G401.6 (cell line): ENCODE results near the gene GPC6.

Experiments used
- FAIRE-seq: peaks from 2 replicates; lab custom pipeline; 2012; peaks lifted over from hg19 to GRCh38; lab: Jason Lieb, UNC

Gene GPC6

DNA sequence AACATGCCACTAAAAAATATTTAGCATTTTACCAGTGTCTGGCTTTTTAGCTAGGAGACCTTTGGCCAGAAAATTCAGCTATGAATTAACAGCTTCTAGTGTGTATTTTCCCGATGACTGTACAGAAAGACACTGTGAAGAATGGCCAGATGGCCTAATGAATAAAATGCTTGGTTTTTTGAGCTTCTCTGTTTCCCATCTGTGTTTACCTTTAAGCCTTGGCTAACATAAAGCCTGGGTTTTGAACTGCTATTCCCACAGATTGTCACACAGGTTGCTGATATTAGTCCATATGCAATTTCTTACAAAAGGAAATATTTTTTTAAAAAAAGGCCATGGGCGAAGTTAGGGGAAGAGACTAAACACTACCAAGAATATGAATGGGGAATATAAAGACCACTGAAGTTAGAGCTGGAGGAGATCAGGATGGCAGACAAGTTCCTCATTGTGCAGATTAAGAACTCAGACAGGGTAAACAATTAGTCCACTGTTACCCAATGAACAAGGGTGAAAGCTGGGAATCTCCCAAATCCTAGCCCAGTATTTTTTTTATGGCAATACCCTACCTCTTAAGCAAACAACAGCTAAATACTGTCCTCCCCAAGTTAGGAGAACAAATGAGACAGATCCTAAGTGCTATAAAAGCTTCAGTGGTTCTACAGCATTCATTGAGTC is 1157.8 kb downstream of the GPC6 start:
- no peak for FAIRE-seq

DNA sequence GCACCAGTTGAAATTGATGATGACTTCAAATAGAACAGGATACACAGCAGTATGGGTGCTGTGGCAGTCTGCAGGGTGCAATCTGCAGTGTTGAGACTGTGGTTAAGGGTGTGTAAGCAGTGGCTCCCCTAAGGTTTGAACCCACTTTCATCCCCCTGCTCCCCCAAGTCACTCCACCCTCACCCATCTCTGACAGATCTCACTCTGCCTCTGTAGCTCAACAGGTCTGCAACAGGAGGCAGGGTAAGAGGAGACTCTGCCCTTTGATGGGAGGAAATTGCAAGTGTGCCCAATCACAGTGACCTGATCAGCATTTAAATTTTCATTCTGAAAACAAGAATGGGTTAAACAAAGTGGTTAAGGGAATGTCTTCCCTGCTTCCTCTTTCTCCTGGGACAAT is 1160.4 kb downstream of the GPC6 start:
- no peak for FAIRE-seq

DNA sequence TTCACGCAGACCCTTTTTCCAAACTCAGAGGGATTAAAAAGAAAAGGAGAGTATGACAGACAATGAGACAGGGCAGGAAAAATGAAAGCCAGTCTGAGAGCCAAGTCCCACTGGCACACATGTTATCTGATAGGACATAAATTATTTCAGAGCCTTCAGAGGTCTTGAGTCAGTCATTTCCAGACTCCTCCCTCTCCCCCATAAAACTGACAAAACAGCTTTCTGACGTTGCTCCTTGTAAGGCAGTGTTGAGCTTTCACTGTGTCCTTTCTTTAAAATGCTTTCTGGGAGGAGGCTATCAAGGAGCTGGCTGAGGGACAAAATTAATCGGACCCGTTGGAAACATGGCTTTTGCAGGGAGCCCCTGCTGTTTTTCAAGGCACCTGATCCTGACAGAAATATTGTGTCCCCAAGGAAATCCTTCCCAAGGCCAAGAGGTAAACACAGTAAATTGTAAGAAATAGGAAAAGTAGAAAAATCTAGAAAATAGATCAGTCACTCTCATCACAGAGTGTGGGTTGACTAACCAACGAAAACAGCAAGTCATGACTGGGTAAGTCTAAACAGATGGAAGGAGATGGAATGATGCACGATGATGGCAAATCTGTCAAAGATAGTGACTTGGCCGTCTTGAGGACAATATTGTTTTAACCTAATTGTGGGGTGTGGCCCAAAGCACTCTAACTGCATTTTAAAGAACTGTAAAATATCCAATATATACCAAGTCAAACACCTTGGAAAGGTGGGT is 1163.2 kb downstream of the GPC6 start:
- no peak for FAIRE-seq

DNA sequence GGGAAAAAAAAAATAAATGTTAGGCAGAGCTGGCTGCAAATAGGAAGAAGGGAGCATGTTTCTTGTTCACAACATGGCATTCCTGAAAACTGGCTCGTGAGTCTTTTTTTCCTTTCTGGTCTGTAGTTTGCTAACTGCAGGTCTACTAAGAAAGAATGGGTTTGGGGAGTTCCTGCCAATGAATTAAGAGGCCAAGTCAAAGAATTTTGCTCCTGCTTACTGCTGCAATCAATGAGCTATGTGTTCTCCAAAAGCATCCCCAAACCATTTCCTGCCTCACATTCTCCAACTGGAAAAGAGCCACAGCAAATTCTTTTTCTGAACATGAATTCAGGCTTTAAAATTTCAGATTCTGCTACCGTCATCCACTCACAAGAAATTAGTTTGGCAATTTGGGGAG is 1164.3 kb downstream of the GPC6 start:
- no peak for FAIRE-seq

DNA sequence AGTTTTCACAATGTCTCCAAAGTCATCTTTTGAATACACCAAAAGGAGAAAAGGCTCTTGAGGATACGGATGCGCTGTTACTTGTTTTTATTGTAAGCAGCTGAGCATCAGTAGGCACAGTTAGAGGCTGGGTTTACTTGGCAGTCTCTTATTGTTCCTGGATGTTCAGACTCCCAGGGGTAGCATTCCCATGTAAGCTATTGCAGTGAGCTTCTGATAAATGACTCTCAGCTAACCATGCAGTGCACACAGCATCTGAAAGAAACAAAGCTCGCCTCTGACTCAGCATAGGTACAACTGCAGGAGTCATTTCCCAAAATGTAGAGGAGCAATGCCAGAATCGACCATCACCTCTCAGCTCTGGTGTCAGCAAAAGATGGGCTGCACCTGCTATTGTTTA is 1168.1 kb downstream of the GPC6 start:
- no peak for FAIRE-seq

DNA sequence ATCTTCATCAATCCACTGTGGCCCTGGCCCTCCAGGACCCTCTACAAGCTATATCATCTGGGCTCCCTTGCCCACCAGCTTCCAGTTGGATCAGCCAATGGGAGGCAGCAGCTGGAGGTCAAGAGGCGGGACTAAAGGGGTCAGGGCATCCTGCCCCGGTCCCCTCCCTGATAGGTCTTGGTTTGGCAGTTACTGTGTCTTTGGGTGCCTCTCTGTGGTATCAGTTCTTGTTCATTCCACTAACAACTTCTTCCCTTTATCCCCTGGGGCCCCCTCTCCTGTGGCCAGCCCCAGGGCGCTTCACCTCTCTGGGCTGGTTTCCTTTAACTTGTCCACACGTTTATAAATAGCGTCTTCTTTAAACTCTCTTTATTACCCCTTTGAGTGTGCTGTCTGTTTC is 1169.3 kb downstream of the GPC6 start:
- no peak for FAIRE-seq

DNA sequence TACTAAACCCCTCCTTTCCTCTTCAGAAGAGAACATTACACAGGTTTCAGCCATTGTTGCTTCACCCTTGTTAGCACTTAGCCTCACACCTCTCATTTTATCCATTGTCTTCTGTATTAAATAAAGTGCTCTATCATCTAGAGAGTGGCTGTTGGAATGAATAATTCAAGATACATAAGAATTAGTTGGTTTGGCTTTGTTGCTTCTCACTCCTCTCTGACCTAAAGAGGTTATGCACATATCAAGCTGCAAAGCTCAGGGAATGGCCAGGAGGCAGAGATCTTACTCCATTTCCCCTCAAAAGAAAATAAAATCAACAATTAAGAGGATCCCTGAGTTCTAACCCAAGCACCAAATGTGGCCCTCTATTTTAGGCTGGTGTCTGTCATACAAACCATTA is 1173.2 kb downstream of the GPC6 start:
- FAIRE-seq = no peak

DNA sequence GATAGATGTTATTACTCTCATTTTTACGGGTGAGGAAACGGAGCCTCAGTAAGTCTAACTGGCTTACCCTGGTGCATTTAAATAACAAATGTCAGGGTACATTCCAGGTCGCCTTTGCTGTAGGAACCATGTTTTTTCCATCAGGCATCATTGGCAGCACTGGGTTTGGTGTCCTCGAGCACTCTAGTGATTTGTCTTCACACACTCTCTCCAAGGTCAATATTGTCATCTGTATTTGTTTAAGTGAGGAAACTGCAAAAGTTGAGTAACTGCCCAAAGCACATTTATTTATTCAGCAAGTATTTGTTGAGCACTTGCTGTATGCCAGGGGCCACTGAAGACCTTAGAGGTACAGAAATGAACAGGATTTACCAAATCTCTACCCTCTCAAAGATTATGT is 1174.3 kb downstream of the GPC6 start:
- no peak for FAIRE-seq

DNA sequence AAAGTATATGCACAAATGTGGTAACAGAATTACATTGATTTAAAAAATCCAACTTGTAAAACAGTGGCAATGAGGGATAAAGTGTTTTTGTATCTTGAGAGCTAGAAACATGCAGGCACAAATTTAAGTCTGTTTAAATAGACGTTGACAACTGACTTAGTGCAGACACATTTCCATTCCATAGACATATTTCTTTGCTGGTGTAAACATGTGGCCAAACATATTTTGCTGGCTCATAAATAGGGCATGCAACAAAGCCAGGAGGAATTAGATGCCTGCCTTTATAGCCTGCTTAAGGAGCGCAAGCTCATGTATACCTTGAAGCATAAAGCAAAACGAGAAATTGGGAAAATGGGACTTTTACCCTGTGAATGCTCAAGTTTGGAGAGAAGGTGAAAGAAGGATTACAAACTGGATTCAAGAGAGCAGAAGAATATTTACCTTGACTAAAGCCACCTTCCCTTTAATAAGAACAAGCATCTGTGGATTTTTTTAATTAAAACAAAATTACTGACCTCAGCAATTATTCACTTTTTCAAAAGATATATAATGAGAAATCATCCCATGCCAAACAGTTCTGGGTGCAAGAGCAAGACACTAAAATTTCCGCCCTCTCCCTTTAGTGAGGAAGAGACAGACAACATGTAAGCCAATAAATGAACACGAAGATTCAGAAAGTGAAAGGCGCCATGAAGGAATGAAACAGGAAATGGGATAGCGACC is 1181.9 kb downstream of the GPC6 start:
- no peak for FAIRE-seq

DNA sequence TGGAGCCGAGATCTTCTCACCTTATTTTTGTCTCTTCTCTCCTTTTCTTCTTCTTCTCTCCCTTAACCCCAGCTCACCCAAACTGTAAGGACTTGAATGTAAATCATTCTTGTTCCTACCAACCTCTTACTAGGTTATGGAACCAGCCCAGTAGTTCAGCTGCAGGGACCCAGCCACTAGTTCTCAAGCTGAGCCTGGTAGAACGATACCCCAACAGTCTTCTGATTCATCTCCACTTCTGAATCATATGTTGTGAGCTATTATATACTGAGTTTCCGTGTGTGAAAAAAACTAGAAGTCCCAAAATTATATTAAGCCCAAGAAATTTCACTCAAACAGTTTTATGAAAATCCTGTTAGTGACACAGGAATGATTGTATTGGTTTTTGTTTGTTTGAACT is 1185.1 kb downstream of the GPC6 start:
- FAIRE-seq = no peak

DNA sequence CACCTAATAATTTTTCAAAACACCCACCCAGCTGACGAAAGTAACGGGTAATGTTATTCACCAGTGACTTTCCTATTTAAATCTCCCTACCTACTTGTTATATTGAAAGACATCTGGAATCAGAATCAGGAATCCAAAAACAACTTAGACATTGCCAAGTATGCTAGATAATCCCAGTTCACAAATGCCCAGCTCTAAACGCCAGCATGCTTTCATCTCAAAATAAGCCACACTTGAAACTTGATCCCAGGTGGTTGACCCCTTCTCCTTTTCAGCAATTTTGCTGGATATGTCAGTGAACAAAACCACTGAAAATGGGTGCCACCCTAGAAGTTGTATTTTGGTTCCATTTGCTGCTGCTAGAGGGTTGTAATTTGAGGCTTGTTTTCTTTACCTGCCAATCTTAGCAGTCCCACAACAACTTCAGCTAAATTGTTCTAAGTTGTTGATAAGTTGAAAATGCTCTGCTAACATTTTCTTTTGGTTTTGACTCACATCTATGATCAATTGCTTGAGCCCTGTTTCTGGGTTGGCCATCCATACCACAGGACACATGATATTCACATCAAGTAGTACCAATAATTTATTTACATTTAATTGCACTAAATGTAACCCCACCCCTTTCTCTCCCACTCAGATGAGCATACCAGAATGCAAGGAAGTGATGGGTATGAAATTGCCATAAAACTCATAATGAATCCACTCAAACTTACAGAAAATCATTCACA is 1186.4 kb downstream of the GPC6 start:
- FAIRE-seq = no peak

DNA sequence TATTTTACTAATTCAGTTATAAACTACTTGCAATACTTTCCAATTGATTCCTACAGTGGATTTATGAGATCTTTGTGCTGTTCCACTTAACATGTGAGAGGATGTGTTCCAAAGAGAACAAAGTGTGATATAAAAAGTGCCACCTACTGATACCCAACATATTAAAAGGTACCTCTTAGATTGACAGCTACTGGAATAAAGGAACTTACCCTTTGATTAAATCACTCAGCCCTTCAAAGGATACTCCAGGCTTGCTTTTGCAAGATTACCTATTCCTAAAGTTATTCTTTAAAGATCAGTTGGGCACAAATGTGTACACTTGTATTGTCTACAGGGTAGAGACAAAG is 1187.0 kb downstream of the GPC6 start:
- no peak for FAIRE-seq

DNA sequence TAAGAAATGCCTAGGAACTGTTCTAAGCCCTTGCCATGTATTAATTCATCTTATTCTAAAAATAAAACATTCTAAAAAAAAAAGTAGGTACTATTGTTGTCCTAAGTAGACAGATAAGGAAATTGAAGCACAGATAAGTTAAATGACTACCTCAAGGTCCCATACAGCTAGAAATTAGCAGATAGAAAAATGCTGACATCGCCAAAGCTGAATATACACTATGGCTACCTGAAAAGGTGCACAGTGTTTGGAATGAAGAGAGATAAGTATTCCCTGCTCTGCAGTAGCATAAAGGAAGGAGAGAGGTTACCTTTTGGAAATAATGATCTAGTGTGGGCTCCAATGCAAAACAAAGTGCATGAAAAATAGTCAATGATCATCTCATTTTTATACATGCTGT is 1187.5 kb downstream of the GPC6 start:
- FAIRE-seq = no peak

DNA sequence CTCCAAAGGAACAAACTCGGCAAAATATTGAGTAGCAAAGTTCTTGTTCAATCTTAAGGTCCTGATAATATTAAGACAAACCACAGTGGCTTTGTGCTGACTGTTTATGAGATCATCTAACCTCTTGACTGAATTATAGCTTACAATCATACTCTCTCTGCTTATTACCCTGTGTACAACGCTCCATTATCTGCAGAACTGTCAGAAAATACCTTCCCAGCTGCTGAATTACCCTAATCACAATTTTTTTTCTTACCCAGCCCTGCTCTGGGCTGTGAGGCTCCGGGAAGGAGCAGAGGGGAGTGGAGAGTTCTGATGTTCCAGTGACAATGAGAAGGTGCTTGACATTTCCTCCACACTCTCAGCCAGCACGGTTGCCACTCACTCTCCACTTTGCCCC is 1188.1 kb downstream of the GPC6 start:
- FAIRE-seq = no peak

DNA sequence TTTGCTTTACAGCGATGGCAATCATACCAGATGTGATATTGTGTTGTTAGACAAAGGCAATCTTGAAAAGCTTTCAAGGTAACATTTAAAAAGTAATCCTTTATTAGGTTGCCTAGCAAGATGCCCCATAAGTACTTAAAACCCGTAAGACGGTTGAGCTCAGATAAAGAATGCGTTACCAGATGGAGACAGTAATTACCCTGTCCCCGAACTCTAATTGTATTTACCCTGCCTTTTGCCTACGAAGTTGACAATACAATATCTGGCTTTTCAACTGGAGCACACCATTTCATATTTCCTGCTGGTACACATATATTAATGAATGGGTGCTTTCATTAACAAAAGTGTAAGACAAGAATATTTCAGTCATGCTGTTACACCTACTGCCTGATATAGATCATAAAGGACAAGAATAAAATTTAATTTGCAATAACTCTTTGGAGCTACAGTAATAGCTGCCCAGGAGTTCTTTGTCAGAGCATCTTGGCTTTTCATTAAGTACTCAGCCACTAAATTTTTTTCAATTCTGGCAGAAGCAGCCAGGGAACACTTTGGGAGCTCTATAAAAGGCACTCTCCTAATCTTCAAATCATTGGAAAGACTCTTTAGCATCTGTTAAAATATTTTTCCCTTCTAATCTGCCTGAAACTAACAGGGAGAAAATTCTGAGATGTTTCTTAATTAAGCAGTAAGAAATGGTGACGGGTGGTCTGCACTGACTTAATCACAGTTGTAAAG is 1189.1 kb downstream of the GPC6 start:
- FAIRE-seq = no peak

DNA sequence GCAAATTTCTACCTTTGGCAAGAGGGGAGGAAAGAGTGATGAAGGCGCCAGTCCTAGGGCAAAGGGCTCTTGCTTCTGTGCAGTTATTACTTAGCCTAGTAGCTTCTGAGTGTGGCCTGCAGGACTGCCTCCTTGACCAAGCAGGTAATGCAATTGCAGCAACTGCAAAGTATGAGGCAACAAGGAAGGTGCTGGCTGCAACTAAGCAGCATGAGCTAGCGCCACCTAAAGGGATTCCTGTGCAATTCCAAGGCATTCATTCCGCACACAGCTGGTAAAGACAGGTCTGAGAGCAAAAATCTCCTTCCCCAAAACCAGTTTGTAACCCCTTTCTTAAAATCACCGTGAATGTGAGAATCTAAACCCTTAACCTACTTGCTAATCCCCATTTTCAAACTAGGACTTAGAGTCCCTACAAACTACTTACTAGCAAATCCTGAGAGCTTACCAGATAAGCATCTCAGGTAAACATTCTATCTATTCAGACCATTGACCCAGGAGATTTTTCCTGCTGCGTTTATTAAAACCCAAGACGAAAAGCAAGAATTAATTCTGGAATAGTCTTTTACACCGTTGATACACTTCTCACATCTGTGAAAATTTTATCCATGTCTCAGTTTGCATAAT is 1190.0 kb downstream of the GPC6 start:
- FAIRE-seq = no peak

DNA sequence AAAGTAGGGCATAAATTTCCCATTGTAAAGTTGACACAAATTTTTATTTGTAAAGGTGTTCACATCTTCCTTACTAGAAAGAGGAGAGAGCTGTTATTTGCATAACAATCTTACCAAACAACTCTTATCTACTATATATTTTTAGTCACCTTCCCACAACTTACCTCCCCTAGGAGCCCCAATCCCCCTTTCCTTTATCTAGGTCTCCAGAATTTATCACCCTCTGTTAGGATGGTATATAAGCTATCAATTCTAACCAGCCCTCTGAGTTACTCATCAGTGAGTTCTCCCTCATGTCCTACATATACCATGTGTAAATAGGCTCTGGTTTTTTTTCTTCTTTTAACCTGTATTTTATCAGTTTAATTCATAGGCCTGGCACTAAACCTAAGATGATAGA is 1190.7 kb downstream of the GPC6 start:
- FAIRE-seq = no peak

DNA sequence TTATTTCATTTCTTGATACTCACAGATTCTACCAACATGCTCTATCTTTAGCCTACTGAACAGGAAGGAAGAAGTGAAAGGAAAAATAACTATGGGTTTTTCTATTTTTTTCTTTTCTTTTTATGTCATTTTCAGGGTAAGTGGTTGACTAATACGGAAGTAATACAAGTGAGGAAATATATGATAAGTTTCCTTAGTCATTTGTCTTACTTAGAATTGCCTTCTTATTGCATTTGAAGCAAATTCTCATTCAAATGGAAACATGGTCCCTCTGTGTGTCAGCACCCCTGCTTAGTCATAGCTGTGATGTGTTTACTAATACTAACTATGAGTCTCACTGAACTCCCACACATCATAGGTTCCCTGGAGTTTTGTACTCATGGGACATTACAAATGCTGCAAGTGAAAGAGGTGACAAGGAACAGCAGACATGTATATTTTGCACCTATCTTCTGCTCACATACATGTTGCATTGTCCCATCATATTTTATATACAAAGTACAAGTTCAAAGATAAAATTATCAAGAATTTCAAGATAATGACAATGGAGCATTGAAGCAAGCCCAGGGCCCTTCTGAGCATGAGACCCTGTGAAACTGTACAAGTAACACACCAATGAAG is 1192.8 kb downstream of the GPC6 start:
- FAIRE-seq = no peak

DNA sequence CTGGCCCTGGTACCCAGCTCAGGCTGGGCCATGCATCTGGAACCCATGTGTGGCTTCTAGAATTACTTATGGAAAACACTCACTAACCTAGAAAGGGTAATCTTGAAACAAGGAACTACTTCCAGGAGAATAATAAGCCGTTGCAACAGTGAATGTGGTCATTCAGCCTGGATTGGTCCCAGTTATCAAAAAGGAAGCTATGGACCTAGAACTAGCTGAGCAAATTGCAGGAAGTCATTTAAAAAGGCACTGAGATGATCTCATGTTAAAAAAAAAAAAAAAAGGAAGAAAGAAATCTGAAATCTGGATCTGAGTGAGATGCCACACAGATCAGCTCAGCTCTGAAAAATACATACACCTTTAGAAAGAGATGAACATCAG is 1193.3 kb downstream of the GPC6 start:
- FAIRE-seq = no peak

DNA sequence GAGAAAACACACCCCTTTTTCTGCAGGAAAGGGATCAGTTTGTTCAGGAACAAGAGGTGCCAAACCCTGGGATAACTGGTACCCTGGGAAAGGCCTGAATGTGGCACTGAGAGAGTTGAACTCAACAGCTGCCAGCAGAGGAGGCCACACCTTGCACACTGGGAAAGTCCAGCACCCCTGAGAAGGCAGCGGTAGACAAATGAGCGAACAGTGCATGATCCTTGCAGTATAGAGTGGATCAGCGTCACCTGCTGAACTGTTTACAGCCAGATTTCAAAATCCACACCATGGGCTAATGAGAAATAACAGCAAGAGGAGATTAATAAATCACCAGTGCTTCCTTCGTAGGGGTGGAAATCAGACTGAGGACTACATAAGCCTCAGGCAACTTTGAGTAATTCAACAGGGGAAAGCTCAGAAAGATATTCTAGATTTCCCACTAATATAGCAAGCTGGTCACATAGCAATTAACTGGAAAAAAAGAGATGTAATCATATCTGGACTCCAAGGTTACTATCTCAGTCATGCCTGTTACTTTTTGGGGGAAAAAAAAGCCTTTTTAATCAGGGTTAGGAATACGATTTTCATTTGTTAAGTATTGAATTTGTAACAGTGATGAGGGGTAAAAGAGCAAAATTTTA is 1200.8 kb downstream of the GPC6 start:
- no peak for FAIRE-seq

DNA sequence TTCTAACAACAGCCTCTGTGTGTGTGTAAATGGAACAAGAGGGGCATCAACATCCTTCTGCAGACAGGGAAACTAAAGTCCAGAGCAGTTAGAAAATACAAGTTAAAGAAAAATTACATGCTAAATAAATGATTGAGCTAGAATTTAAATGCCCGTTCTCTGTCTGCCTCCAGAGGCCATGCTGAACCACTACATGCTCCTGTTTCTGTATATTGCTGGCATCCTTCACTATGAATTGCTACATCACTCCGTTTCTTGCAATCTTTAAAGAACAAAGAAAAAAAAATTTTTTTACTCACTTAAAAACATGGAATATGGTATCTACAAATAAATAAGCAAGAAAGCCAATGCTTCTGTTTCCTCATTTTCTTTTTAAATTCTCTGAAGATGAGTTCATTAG is 1205.0 kb downstream of the GPC6 start:
- FAIRE-seq = no peak
